H9 (cell line): ENCODE measurements around the gene FFAR4. TPM values are rescaled to one million over a fixed set of nuclear protein-coding genes. Genes with fewer than 3 reads are reported as not detected.

ENCODE experiments used
- DNase-seq: peaks from one replicate; pipeline ENCODE4 v3.0.0-alpha.2; 2017
- H2AFZ ChIP-seq: one replicate; pipeline ENCODE4 v1.6.1; 2013; ENCODE audit warnings: mild to moderate bottlenecking, low read length, control low read depth, moderate library complexity
- H2AK5ac ChIP-seq: 2 replicates; pipeline ENCODE4 v1.6.1; 2013; ENCODE audit warnings: low read length, control low read depth, mixed read lengths; ENCODE audit not compliant: insufficient read length
- H2BK120ac ChIP-seq: one replicate; pipeline ENCODE4 v1.6.1; 2013; ENCODE audit warnings: low read depth, mild to moderate bottlenecking, low read length, control low read depth, inconsistent platforms; ENCODE audit not compliant: poor library complexity, severe bottlenecking
- H2BK12ac ChIP-seq: 2 replicates; pipeline ENCODE4 v1.6.1; 2013; ENCODE audit warnings: low read length, control low read depth, mixed read lengths, low read depth; ENCODE audit not compliant: insufficient read length
- H2BK15ac ChIP-seq: 2 replicates; pipeline ENCODE4 v1.6.1; 2013; ENCODE audit warnings: low read depth, low read length, control low read depth
- H2BK20ac ChIP-seq: one replicate; pipeline ENCODE4 v1.6.1; 2013; ENCODE audit warnings: low read depth, mild to moderate bottlenecking, low read length, control low read depth, inconsistent platforms; ENCODE audit not compliant: poor library complexity, severe bottlenecking
- H2BK5ac ChIP-seq: 2 replicates; pipeline ENCODE4 v1.6.1; 2013; ENCODE audit warnings: low read length, control low read depth, mixed read lengths; ENCODE audit not compliant: insufficient read length
- H3K14ac ChIP-seq: 2 replicates; pipeline ENCODE4 v1.6.1; 2013; ENCODE audit warnings: low read length, control low read depth; ENCODE audit not compliant: insufficient read depth
- H3K18ac ChIP-seq: 2 replicates; pipeline ENCODE4 v1.6.1; 2013; ENCODE audit warnings: low read depth, mild to moderate bottlenecking, mixed read lengths, low read length, control low read depth; ENCODE audit not compliant: insufficient read length
- H3K23ac ChIP-seq: 2 replicates; pipeline ENCODE4 v1.6.1; 2013; ENCODE audit warnings: low read length, control low read depth, mixed read lengths, low read depth; ENCODE audit not compliant: insufficient read length
- H3K23me2 ChIP-seq: 2 replicates; pipeline ENCODE4 v1.6.1; 2013; ENCODE audit warnings: low read depth, mild to moderate bottlenecking, mixed read lengths, low read length, control low read depth; ENCODE audit not compliant: insufficient read length, poor library complexity, severe bottlenecking
- H3K27ac ChIP-seq: 2 replicates; pipeline ENCODE4 v1.5.1; 2013; ENCODE audit warnings: low read length, control low read depth, mixed read lengths, low read depth; ENCODE audit not compliant: insufficient read length
- H3K27me3 ChIP-seq: 2 replicates; pipeline ENCODE4 v1.6.1; 2013; ENCODE audit warnings: low read length, control low read depth, inconsistent platforms; ENCODE audit not compliant: insufficient read depth
- H3K4ac ChIP-seq: 2 replicates; pipeline ENCODE4 v1.6.1; 2013; ENCODE audit warnings: low read depth, mild to moderate bottlenecking, control low read depth, inconsistent platforms, low read length, moderate library complexity
- H3K4me1 ChIP-seq: 2 replicates; pipeline ENCODE4 v1.6.1; 2013; ENCODE audit warnings: low read length, control low read depth, inconsistent platforms; ENCODE audit not compliant: insufficient read depth
- H3K4me2 ChIP-seq: 2 replicates; pipeline ENCODE4 v1.6.1; 2013; ENCODE audit warnings: low read length, control low read depth, mixed read lengths; ENCODE audit not compliant: insufficient read length, insufficient read depth
- H3K56ac ChIP-seq: 2 replicates; pipeline ENCODE4 v1.6.1; 2013; ENCODE audit warnings: low read depth, mild to moderate bottlenecking, mixed read lengths, low read length, control low read depth; ENCODE audit not compliant: insufficient read length
- H3K79me1 ChIP-seq: 2 replicates; pipeline ENCODE4 v1.6.1; 2013; ENCODE audit warnings: low read depth, mild to moderate bottlenecking, moderate library complexity, low read length, control low read depth, inconsistent platforms; ENCODE audit not compliant: insufficient read depth, poor library complexity, severe bottlenecking
- H3K79me2 ChIP-seq: 2 replicates; pipeline ENCODE4 v1.6.1; 2013; ENCODE audit warnings: low read length, control low read depth, inconsistent platforms; ENCODE audit not compliant: insufficient read depth
- H3K9ac ChIP-seq: 2 replicates; pipeline ENCODE4 v1.6.1; 2013; ENCODE audit warnings: low read length, control low read depth, mixed read lengths; ENCODE audit not compliant: insufficient read length; ENCODE audit errors: extremely low read depth
- H3K9me3 ChIP-seq: one replicate; pipeline ENCODE4 v1.6.1; 2013; ENCODE audit warnings: low read depth, low read length, inconsistent platforms; ENCODE audit not compliant: control insufficient read depth
- H3T11ph ChIP-seq: one replicate; pipeline ENCODE4 v1.6.1; 2013; ENCODE audit warnings: mild to moderate bottlenecking, low read length, control low read depth, inconsistent platforms
- H4K20me1 ChIP-seq: one replicate; pipeline ENCODE4 v1.6.1; 2013; ENCODE audit not compliant: control insufficient read depth, insufficient read length, insufficient read depth
- H4K5ac ChIP-seq: 2 replicates; pipeline ENCODE4 v1.6.1; 2013; ENCODE audit warnings: low read depth, mild to moderate bottlenecking, mixed read lengths, low read length, control low read depth; ENCODE audit not compliant: insufficient read length
- H4K8ac ChIP-seq: replicated peaks from 2 replicates; pipeline ENCODE4 v1.6.1; 2013; ENCODE audit warnings: low read length, control low read depth, mixed read lengths, low read depth; ENCODE audit not compliant: insufficient read length
- H4K91ac ChIP-seq: 2 replicates; pipeline ENCODE4 v1.6.1; 2013; ENCODE audit warnings: low read depth, mild to moderate bottlenecking, moderate library complexity, mixed read lengths, low read length, control low read depth; ENCODE audit not compliant: insufficient read length
- H3K27ac Mint-ChIP-seq, 3 experiments: 2 replicates in 2 of 3; 3 replicates in 1 of 3; pipeline ENCODE4 v1.8.0; 2020 to 2021; ENCODE audit warnings: mixed read lengths in 3 of 3, mild to moderate bottlenecking in 1 of 3, moderate library complexity in 1 of 3
- H3K27me3 Mint-ChIP-seq: 2 replicates; pipeline ENCODE4 v1.8.0; 2021; ENCODE audit warnings: low read depth, mild to moderate bottlenecking, moderate library complexity, mixed read lengths
- H3K36me3 Mint-ChIP-seq, 3 experiments: 2 replicates in 2 of 3; 3 replicates in 1 of 3; pipeline ENCODE4 v1.8.0; 2020 to 2021; ENCODE audit warnings: low read depth in 3 of 3, mixed read lengths in 3 of 3; ENCODE audit not compliant: insufficient read depth in 1 of 3
- H3K4me1 Mint-ChIP-seq, 2 experiments: 2 replicates each; pipeline ENCODE4 v1.8.0; 2020; ENCODE audit warnings: mixed read lengths in 2 of 2
- H3K4me3 Mint-ChIP-seq, 2 experiments: 2 replicates in 1 of 2; 3 replicates in 1 of 2; pipeline ENCODE4 v1.8.0; 2020 to 2021; ENCODE audit warnings: mild to moderate bottlenecking in 2 of 2, mixed read lengths in 2 of 2, moderate library complexity in 1 of 2
- H3K9me3 Mint-ChIP-seq, 2 experiments: 2 replicates in 1 of 2; 3 replicates in 1 of 2; pipeline ENCODE4 v1.8.0; 2020; ENCODE audit warnings: mild to moderate bottlenecking in 2 of 2, mixed read lengths in 2 of 2, moderate library complexity in 1 of 2
- WGBS: extraction: QIAGEN DNeasy Blood & Tissue Kit; methylation state at CpG from one replicate; pipeline ENCODE4 v1.1.7; 2013; ENCODE audit warnings: missing lambda C conversion rate, low lambda C conversion rate, mixed read lengths; ENCODE audit not compliant: insufficient read length; ENCODE audit errors: extremely low coverage; 5-methylcytosine and 5-hydroxymethylcytosine counted together
- total RNA-seq: library from RNA; stranded (reverse); gene quantifications from 2 replicates; pipeline ENCODE4 v1.2.1, GENCODE V29; 2021
- TF ChIP-seq, protein P1 (sequence below): fragments of 200-600 bp; sonication (generic); conservative IDR thresholded peaks from 3 replicates; pipeline ENCODE4 v1.8.0; 2021; ENCODE audit warnings: antibody characterized with exemption, mild to moderate bottlenecking

Gene FFAR4
- total RNA-seq, 1 experiment from 2014 or later = not detected

DNA sequence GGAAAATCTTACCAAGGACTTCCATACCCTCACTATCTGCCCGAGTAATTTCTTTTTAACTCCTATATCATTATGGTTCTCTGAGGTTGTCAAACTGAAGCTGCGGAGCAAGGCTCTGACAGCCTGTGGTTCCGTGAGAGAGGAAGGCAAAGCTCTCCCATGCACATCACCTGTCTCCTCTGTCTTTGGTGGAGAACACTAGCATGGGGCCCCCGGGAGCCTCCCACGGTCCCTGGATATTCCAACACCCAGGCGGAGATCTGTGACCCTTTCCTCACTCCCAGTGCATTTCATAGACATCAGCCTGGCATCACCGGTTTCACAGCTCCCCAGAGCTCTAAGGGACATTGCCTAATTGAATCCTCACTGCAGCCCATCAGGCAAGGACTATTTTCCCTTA, 24.2 kb downstream of the FFAR4 start:
- peaks cover 14% of the 10 kb centered on the region for H3K27me3 Mint-ChIP-seq
- TF ChIP-seq, protein P1, sequence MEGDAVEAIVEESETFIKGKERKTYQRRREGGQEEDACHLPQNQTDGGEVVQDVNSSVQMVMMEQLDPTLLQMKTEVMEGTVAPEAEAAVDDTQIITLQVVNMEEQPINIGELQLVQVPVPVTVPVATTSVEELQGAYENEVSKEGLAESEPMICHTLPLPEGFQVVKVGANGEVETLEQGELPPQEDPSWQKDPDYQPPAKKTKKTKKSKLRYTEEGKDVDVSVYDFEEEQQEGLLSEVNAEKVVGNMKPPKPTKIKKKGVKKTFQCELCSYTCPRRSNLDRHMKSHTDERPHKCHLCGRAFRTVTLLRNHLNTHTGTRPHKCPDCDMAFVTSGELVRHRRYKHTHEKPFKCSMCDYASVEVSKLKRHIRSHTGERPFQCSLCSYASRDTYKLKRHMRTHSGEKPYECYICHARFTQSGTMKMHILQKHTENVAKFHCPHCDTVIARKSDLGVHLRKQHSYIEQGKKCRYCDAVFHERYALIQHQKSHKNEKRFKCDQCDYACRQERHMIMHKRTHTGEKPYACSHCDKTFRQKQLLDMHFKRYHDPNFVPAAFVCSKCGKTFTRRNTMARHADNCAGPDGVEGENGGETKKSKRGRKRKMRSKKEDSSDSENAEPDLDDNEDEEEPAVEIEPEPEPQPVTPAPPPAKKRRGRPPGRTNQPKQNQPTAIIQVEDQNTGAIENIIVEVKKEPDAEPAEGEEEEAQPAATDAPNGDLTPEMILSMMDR = no peak

More for the DNA sequence above, 24.2 kb downstream of the FFAR4 start:
- H3K4me1 ChIP-seq = no peaks in the 10 kb centered on the region; the same call in 1 of the 2 replicates
- Mint-ChIP-seq H3K4me1 (peaks cover 15 to 18% of the 10 kb centered on the region in 2 experiments), H3K27ac (no peak overlapping the region), H3K9me3 (no peaks in the 10 kb centered on the region), H3K36me3 (no peaks in the 10 kb centered on the region), H3K4me3 (no peak overlapping the region)
- no peaks in the 10 kb centered on the region for H3K23me2 ChIP-seq
- H3K14ac ChIP-seq = no peak overlapping the region
- no peak overlapping the region for H4K8ac ChIP-seq
- H2BK20ac ChIP-seq = no peak overlapping the region
- no peak overlapping the region for H2BK120ac ChIP-seq
- H3K27ac ChIP-seq = no peak overlapping the region
- H3K9ac ChIP-seq = no peak overlapping the region
- H4K91ac ChIP-seq = no peak overlapping the region
- H3K23ac ChIP-seq = no peak overlapping the region
- no peaks in the 10 kb centered on the region for H3K79me1 ChIP-seq
- no peak overlapping the region for H3K56ac ChIP-seq
- H2BK15ac ChIP-seq = no peak overlapping the region
- H2AFZ ChIP-seq = no peak overlapping the region
- H4K5ac ChIP-seq = no peak overlapping the region
- DNase-seq = no peak
- no peak overlapping the region for H3K18ac ChIP-seq
- no CpG with 5 or more reads among the region's 7 CpGs for WGBS
- no peaks in the 10 kb centered on the region for H3K27me3 ChIP-seq
- no peak overlapping the region for H3T11ph ChIP-seq
- H2BK5ac ChIP-seq = no peak overlapping the region
- no peak overlapping the region for H2BK12ac ChIP-seq
- no peak overlapping the region for H2AK5ac ChIP-seq
- H3K4ac ChIP-seq = no peak overlapping the region
- H3K4me2 ChIP-seq = no peak overlapping the region
- H3K9me3 ChIP-seq = no peaks in the 10 kb centered on the region
- no peaks in the 10 kb centered on the region for H4K20me1 ChIP-seq
- H3K79me2 ChIP-seq = no peaks in the 10 kb centered on the region
